HepG2 (cell line): ENCODE measurements around the gene PLEKHG7.

ENCODE experiments used
- ATF6 ChIP-seq: sonication (generic); formaldehyde crosslinking; conservative IDR thresholded peaks from 2 replicates; pipeline ENCODE4 v1.4.0; 2020; ENCODE audit warnings: missing genetic modification reagents
- ELK4 ChIP-seq: sonication (generic); formaldehyde crosslinking; IDR thresholded peaks from 2 replicates; pipeline ENCODE4 v1.9.0; 2021; ENCODE audit warnings: missing genetic modification reagents, borderline replicate concordance
- SNAPC5 ChIP-seq: sonication (generic); formaldehyde crosslinking; IDR thresholded peaks from 2 replicates; pipeline ENCODE4 v1.8.1; 2023; ENCODE audit warnings: mild to moderate bottlenecking, missing genetic modification reagents, borderline replicate concordance
- THAP11 ChIP-seq: IDR thresholded peaks from 2 replicates; pipeline ENCODE4 v1.6.1; 2016; ENCODE audit warnings: missing biosample characterization, missing genetic modification reagents
- ZNF326 ChIP-seq: sonication (generic); formaldehyde crosslinking; IDR thresholded peaks from 2 replicates; pipeline ENCODE4 v1.4.0; 2020; ENCODE audit warnings: missing genetic modification reagents, borderline replicate concordance
- ZNF510 ChIP-seq: sonication (generic); formaldehyde crosslinking; IDR thresholded peaks from 2 replicates; pipeline ENCODE4 v1.4.0; 2020; ENCODE audit warnings: low read depth, mild to moderate bottlenecking, missing genetic modification reagents
- ZNF576 ChIP-seq: sonication (generic); formaldehyde crosslinking; IDR thresholded peaks from 2 replicates; pipeline ENCODE4 v1.4.0; 2020; ENCODE audit warnings: mild to moderate bottlenecking, missing genetic modification reagents
- ZNF746 ChIP-seq: sonication (generic); formaldehyde crosslinking; IDR thresholded peaks from 2 replicates; pipeline ENCODE4 v1.8.0; 2022; ENCODE audit warnings: mild to moderate bottlenecking, missing genetic modification reagents

GRCh38 chr12:92707926-92708325 is 5.1 kb downstream of the PLEKHG7 start:
- TF ChIP-seq ATF6 (CRISPR knock-in tag) (no peak), ZNF326 (CRISPR knock-in tag) (no peak), ZNF746 (CRISPR knock-in tag) (no peak), SNAPC5 (CRISPR knock-in tag) (no peak), THAP11 (CRISPR knock-in tag) (no peak), ELK4 (no peak), ZNF510 (no peak), ZNF576 (no peak)
